Pancreas (tissue), 10 donors: ENCODE results near the gene IL34. TPM values are rescaled to one million over a fixed set of nuclear protein-coding genes. Genes with fewer than 3 reads are reported as not detected.

Source experiments
- ATAC-seq, 4 donors: fragments of 200-7000 bp; cut with Tn5 transposase; one replicate each; pipeline versions ENCODE4 v1.8.0 to v1.9.1; 2020; ENCODE audit warnings: mild to moderate bottlenecking in 4 of 4, moderate library complexity in 4 of 4
- DNase-seq, 6 donors: peaks; one replicate each; pipeline ENCODE4 v3.0.0-alpha.2; 2020
- FAIRE-seq: peaks from 2 replicates; lab custom pipeline; 2012; peaks lifted over from hg19 to GRCh38; lab: Jason Lieb, UNC
- H3K27ac ChIP-seq, 4 donors: fragments of 200-600 bp; sonication (generic); 1 replicate in 3 of 4; 2 replicates in 1 of 4; pipeline versions ENCODE4 v1.5.0 to v1.8.0; 2020
- H3K27me3 ChIP-seq, 4 donors: fragments of 200-600 bp; one replicate each; pipeline ENCODE4 v1.8.0; 2021
- H3K36me3 ChIP-seq, 3 donors: fragments of 200-600 bp; sonication (generic) in 1 of 3; one replicate each; pipeline versions ENCODE4 v1.5.0 to v1.8.0; 2020 to 2021
- H3K4me1 ChIP-seq, 3 donors: fragments of 200-600 bp; one replicate each; pipeline ENCODE4 v1.8.0; 2021
- H3K4me3 ChIP-seq, 4 donors: fragments of 200-600 bp; sonication (generic) in 2 of 4; one replicate each; pipeline versions ENCODE4 v1.5.0 to v1.8.0; 2020 to 2021
- H3K9me3 ChIP-seq, 4 donors: fragments of 200-600 bp; one replicate each; pipeline ENCODE4 v1.8.0; 2021
- CTCF ChIP-seq, 4 donors: fragments of 200-600 bp; sonication (generic) in 3 of 4; IDR thresholded peaks; one replicate each; pipeline versions ENCODE4 v1.5.0 to v1.8.0; 2021; ENCODE audit warnings: antibody characterized with exemption in 4 of 4
- WGBS, 2 donors: extraction: QIAGEN DNeasy Blood & Tissue Kit; methylation state at CpG; one replicate each; pipeline ENCODE4 v1.1.7; 2013; 5-methylcytosine and 5-hydroxymethylcytosine counted together
- intact Hi-C, 3 donors: fragments of 100-400 bp; cut with DNase I; formaldehyde crosslinking; loops; one replicate each; pipeline versions ENCODE4 v1.11.1 to v1.14.2; 2022
- polyA plus RNA-seq, 2 donors: library from polyadenylated mRNA; stranded (reverse); fragments of 200-250 nt; gene quantifications; one replicate each; pipeline ENCODE4 v1.2.3, GENCODE V29; 2013
- total RNA-seq, 6 donors: library from RNA; stranded (reverse); fragmentation: NEBNext Ultra II Directional in 4 of 6; extraction: Animal tissue kit (Norgen Biotek cat#: 25700) in 4 of 6; gene quantifications; one replicate each; pipeline versions ENCODE4 v1.2.1 to v1.2.4, GENCODE V29; 2021 to 2023
- donor health status: healthy with polysubstance abuse.
- donor health status: DM: no; HTN: no; CAD: no; lungs with moderate emphysema.
- donor health status: DM: no; HTN: no; CAD: no.
- donor health status: control.
- donor health status: control.
- donor health status: Bipolar disorder and iron deficiency.
- donor health status: DM: yes; HTN: yes; CAD: no.
- donor health status: DM: no; HTN: no; CAD: no.
- donor health status: DM: no; HTN: no; CAD: no.
- donor health status: DM: yes; HTN: yes; CAD: no.

IL34 gene
- total and polyA plus RNA-seq, 8 donors, result 0.51 to 3.9 (median 1.7) TPM

GRCh38 chr16:70678898-70679670 is 32.7 kb downstream of the IL34 start:
- Histone ChIP-seq H3K4me3 (no peak overlapping the region), H3K27ac (no peak overlapping the region), H3K27me3 (no peaks in the 10 kb centered on the region), H3K9me3 (no peaks in the 10 kb centered on the region), H3K4me1 (peaks cover 0 to 4% (median 0%) of the 10 kb centered on the region in 3 donors), H3K36me3 (peaks cover 0 to 5% (median 4%) of the 10 kb centered on the region in 3 donors)
- ATAC-seq (no peak), FAIRE-seq (no peak), DNase-seq (peak in 3 of 6 donors; percentile 23 to 69 (median 52))
- 86 to 90% methylated on average over 31 of the region's 31 CpGs for WGBS, 2 donors
- intact Hi-C loops, result no loop called here
- TF ChIP-seq CTCF (IDR thresholded peaks at IDR 0.05), result no peak

- Histone ChIP-seq H3K4me1 (peaks cover 0 to 4% (median 0%) of the 10 kb centered on the region in 3 donors), H3K4me3 (no peak overlapping the region), H3K27me3 (no peaks in the 10 kb centered on the region), H3K9me3 (no peaks in the 10 kb centered on the region), H3K36me3 (peaks cover 0 to 5% (median 4%) of the 10 kb centered on the region in 3 donors), H3K27ac (no peak overlapping the region)
- intact Hi-C loops, result no loop called here
- peak in 2 of 4 donors; percentile 50 to 57 for ATAC-seq
- FAIRE-seq, result no peak
- peak in 1 of 4 donors; percentile 12 for TF ChIP-seq CTCF (IDR thresholded peaks at IDR 0.05)
- 66 to 74% methylated on average over 67 to 80 of the region's 80 CpGs for WGBS, 2 donors
- peak in 3 of 6 donors; percentile 28 to 68 (median 58) for DNase-seq
Observed at GRCh38 chr16:70679671-70680494, 33.5 kb downstream of the IL34 start.

- 69 to 76% methylated on average over 17 to 18 of the region's 18 CpGs for WGBS, 2 donors
- H3K27ac ChIP-seq, result peak overlapping the region in 3 of 4 donors; percentile 12 to 44 (median 34)
- H3K4me1 ChIP-seq, result peaks cover 0 to 4% (median 0%) of the 10 kb centered on the region in 3 donors
- TF ChIP-seq CTCF (IDR thresholded peaks at IDR 0.05), result no peak
- H3K36me3 ChIP-seq, result peaks cover 0 to 5% (median 4%) of the 10 kb centered on the region in 3 donors
- H3K4me3 ChIP-seq, result no peak overlapping the region
- no peaks in the 10 kb centered on the region for H3K27me3 ChIP-seq
- DNase-seq, result peak in 2 of 6 donors; percentile 20 to 74
- intact Hi-C loops, result no loop called here
- H3K9me3 ChIP-seq, result no peaks in the 10 kb centered on the region
- no peak for ATAC-seq
- no peak for FAIRE-seq
Observed at GRCh38 chr16:70680495-70681381, 34.4 kb downstream of the IL34 start.

- FAIRE-seq, result no peak
- ATAC-seq, result peak in 3 of 4 donors; percentile 6 to 26 (median 8)
- intact Hi-C loops, result no loop called here
- DNase-seq, result peak in 2 of 6 donors; percentile 22 to 70
- Histone ChIP-seq H3K27me3 (no peaks in the 10 kb centered on the region), H3K36me3 (peaks cover 0 to 4% (median 0%) of the 10 kb centered on the region in 3 donors), H3K4me3 (no peak overlapping the region), H3K27ac (peak overlapping the region in 3 of 4 donors; percentile 12 to 44 (median 34)), H3K9me3 (no peaks in the 10 kb centered on the region), H3K4me1 (peaks cover 0 to 4% (median 0%) of the 10 kb centered on the region in 3 donors)
- TF ChIP-seq CTCF (IDR thresholded peaks at IDR 0.05), result no peak
- WGBS, 2 donors, result 67 to 68% methylated on average over 13 of the region's 13 CpGs
Observed at GRCh38 chr16:70681382-70682238, 35.3 kb downstream of the IL34 start.
